HepG2 (cell line): ENCODE measurements around the gene ZNF747. TPM values are rescaled to one million over a fixed set of nuclear protein-coding genes. Genes with fewer than 3 reads are reported as not detected.

Source experiments
- ETS1 ChIP-seq: sonication (generic); formaldehyde crosslinking; IDR thresholded peaks from 2 replicates; pipeline ENCODE4 v1.4.0; 2020; ENCODE audit warnings: missing genetic modification reagents
- HMGXB3 ChIP-seq: sonication (generic); formaldehyde crosslinking; IDR thresholded peaks from 2 replicates; pipeline ENCODE4 v1.4.0; 2020; ENCODE audit warnings: missing genetic modification reagents, borderline replicate concordance
- MED1 ChIP-seq: sonication (generic); formaldehyde crosslinking; IDR thresholded peaks from 2 replicates; pipeline ENCODE4 v1.4.0; 2020; ENCODE audit warnings: missing genetic modification reagents
- MIER2 ChIP-seq: IDR thresholded peaks from 2 replicates; pipeline ENCODE4 v1.6.1; 2016; ENCODE audit warnings: missing biosample characterization, missing genetic modification reagents
- PPARG ChIP-seq: conservative IDR thresholded peaks from 2 replicates; pipeline ENCODE4 v1.6.1; 2016; ENCODE audit warnings: missing biosample characterization, missing genetic modification reagents
- SIX4 ChIP-seq: sonication (generic); formaldehyde crosslinking; IDR thresholded peaks from 2 replicates; pipeline ENCODE4 v1.4.0; 2020; ENCODE audit warnings: missing genetic modification reagents
- SNAPC4 ChIP-seq: sonication (generic); formaldehyde crosslinking; IDR thresholded peaks from 2 replicates; pipeline ENCODE4 v1.4.0; 2020; ENCODE audit warnings: mild to moderate bottlenecking, missing genetic modification reagents
- STAT5B ChIP-seq: sonication (generic); formaldehyde crosslinking; IDR thresholded peaks from 2 replicates; pipeline ENCODE4 v1.4.0; 2020; ENCODE audit warnings: missing genetic modification reagents
- TEAD2 ChIP-seq: sonication (generic); formaldehyde crosslinking; IDR thresholded peaks from 2 replicates; pipeline ENCODE4 v1.9.0; 2021; ENCODE audit warnings: missing genetic modification reagents
- TFE3 ChIP-seq: IDR thresholded peaks from 2 replicates; pipeline ENCODE4 v1.6.1; 2016
- ZNF124 ChIP-seq: sonication (generic); formaldehyde crosslinking; IDR thresholded peaks from 2 replicates; pipeline ENCODE4 v1.4.0; 2020; ENCODE audit warnings: missing genetic modification reagents
- ZNF354B ChIP-seq: sonication (generic); formaldehyde crosslinking; IDR thresholded peaks from 2 replicates; pipeline ENCODE4 v1.8.0; 2022; ENCODE audit warnings: mild to moderate bottlenecking, missing genetic modification reagents
- ZNF569 ChIP-seq: sonication (generic); formaldehyde crosslinking; IDR thresholded peaks from 2 replicates; pipeline ENCODE4 v1.5.0; 2020; ENCODE audit warnings: mild to moderate bottlenecking, missing genetic modification reagents, moderate library complexity, borderline replicate concordance
- ZNF580 ChIP-seq: IDR thresholded peaks from 2 replicates; pipeline ENCODE4 v1.6.1; 2016; ENCODE audit warnings: low read depth, borderline replicate concordance
- ZNF670 ChIP-seq: sonication (generic); formaldehyde crosslinking; IDR thresholded peaks from 2 replicates; pipeline ENCODE4 v1.8.0; 2022; ENCODE audit warnings: mild to moderate bottlenecking, missing genetic modification reagents, borderline replicate concordance
- ZNF737 ChIP-seq: sonication (generic); formaldehyde crosslinking; IDR thresholded peaks from 2 replicates; pipeline ENCODE4 v1.5.0; 2020; ENCODE audit warnings: missing genetic modification reagents, mild to moderate bottlenecking, borderline replicate concordance
- ZSCAN9 ChIP-seq: IDR thresholded peaks from 2 replicates; pipeline ENCODE4 v1.6.1; 2016; ENCODE audit warnings: borderline replicate concordance
- polyA plus RNA-seq, 8 experiments: library from polyadenylated mRNA; depleted of rRNA in 3 of 8; stranded (reverse) in 7 of 8; unstranded in 1 of 8; fragments of >200 nt; fragmentation: Illumina TruSeq in 4 of 8; extraction: Trizol in 4 of 8; gene quantifications; 2 replicates each; pipeline versions ENCODE4 v1.2.1 to v1.2.3, GENCODE V29; 2011 to 2016; ENCODE audit warnings: low read depth in 4 of 8, missing spikeins in 1 of 8, mixed read lengths in 1 of 8; ENCODE audit not compliant: insufficient read depth in 1 of 8
- total RNA-seq, 5 experiments: library from RNA; depleted of rRNA; stranded (reverse); fragments of >200 nt; fragmentation: Illumina TruSeq; extraction: Trizol; gene quantifications; 2 replicates each; pipeline ENCODE4 v1.2.3, GENCODE V29; 2016; ENCODE audit warnings: low read depth in 1 of 5

ZNF747 gene
- total and polyA plus RNA-seq, 2 of the 13 experiments (the other 11 are each of a cell fraction or from before 2014, with no cell fraction given) = 7.2 to 10.2 TPM

- TF ChIP-seq HMGXB3 (CRISPR knock-in tag) (no peak), ZNF737 (0 out of 2 replicates have a peak, but pooled peaks have one; percentile 70), SIX4 (CRISPR knock-in tag) (no peak), TFE3 (CRISPR knock-in tag) (0 out of 2 replicates have a peak, but pooled peaks have one; percentile 33), MED1 (CRISPR knock-in tag) (0 out of 2 replicates have a peak, but pooled peaks have one; percentile 12), PPARG (CRISPR knock-in tag) (no peak), ZNF580 (CRISPR knock-in tag) (no peak), ZNF354B (CRISPR knock-in tag) (no peak), ZNF124 (CRISPR knock-in tag) (no peak), SNAPC4 (CRISPR knock-in tag) (0 out of 2 replicates have a peak, but pooled peaks have one; percentile 35), ZNF569 (CRISPR knock-in tag) (no peak), ZNF670 (CRISPR knock-in tag) (no peak), ZSCAN9 (CRISPR knock-in tag) (no peak), STAT5B (CRISPR knock-in tag) (no peak), MIER2 (CRISPR knock-in tag) (peak; percentile 9; the same call in 1 of the 2 replicates), ETS1 (peak; percentile 30; the same call in 1 of the 2 replicates), TEAD2 (CRISPR knock-in tag) (no peak)
These were observed 36.2 kb upstream of the ZNF747 start (continued) for GRCh38 chr16:30570636-30571444.
